GM18909 (cell line): ENCODE data around the gene ENO2.

Experiments used
- ATAC-seq: cut with Tn5 transposase; IDR thresholded peaks from one replicate; pipeline ENCODE4 v1.9.1; 2021; ENCODE audit warnings: mild to moderate bottlenecking; ENCODE audit not compliant: unreplicated experiment, poor library complexity

Gene ENO2

GRCh38 chr12:6958609-6959057 lies 44.3 kb downstream of the ENO2 start:
- ATAC-seq = no peak

DNA sequence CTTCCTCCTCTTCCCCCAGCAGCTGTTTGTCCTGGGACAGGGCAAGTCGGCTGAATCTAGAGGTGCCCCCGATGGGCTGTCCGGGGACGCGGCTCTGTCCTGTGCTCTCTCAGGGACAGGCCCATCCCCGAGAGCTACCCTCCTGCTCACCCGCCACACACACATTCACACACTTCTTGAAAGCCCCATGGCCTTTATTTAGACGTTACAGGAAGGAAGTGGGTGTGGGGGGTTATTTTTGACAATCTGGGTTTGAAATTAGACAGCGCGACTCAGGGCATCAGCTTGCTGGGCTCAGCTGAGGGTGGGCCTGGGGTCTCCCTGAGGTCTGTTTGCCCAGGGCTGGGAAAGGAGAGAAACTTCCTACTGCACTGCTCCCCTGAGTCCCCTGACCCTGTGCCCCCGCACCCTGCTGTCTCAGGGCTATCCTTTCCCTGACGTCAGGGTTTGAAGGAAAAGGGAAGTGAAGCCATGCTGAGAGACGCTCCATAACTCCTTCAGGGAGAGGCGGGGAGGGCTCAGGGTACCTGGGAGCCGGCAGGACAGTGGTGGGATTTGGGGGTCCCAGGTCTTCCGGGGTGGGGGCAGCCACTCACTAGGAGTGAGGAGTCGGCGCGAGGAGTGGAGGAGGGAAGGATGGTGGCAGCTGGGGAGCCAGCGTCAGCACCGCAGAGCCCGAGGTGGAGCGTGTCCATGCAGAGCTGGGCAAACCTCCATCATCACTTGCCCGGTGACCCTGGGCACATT lies 44.9 kb downstream of the ENO2 start:
- ATAC-seq = peak; percentile 58

DNA sequence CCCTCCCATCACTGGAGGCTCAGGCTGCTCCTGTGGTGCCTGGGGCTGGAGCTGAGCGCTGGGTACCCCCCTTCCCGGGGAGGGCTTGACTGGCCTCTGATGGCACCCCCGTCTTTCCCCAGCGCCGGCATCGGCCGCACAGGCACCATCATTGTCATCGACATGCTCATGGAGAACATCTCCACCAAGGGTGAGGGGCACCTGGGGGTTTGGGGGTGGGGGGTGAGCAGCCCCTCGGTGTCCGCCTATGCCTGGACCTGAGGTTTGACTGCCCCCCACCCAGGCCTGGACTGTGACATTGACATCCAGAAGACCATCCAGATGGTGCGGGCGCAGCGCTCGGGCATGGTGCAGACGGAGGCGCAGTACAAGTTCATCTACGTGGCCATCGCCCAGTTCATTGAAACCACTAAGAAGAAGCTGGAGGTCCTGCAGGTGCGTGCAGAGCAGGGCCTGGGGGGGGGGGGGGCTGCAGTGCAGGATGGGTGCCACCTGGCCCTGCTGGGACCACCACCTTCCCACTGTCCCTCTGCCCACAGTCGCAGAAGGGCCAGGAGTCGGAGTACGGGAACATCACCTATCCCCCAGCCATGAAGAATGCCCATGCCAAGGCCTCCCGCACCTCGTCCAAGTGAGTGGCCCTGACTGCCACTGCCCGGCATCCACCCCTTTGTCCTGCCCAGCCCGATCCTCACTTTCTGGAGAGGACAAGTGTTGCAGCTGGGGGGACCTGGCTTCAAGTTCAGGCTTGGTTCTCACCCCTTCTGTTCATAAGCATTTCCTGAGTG lies 45.6 kb downstream of the ENO2 start:
- no peak for ATAC-seq

- ATAC-seq = no peak
Measured at GRCh38 chr12:6960593-6961277, 46.4 kb downstream of the ENO2 start.

GRCh38 chr12:6961278-6961694 lies 46.9 kb downstream of the ENO2 start:
- ATAC-seq = no peak

DNA sequence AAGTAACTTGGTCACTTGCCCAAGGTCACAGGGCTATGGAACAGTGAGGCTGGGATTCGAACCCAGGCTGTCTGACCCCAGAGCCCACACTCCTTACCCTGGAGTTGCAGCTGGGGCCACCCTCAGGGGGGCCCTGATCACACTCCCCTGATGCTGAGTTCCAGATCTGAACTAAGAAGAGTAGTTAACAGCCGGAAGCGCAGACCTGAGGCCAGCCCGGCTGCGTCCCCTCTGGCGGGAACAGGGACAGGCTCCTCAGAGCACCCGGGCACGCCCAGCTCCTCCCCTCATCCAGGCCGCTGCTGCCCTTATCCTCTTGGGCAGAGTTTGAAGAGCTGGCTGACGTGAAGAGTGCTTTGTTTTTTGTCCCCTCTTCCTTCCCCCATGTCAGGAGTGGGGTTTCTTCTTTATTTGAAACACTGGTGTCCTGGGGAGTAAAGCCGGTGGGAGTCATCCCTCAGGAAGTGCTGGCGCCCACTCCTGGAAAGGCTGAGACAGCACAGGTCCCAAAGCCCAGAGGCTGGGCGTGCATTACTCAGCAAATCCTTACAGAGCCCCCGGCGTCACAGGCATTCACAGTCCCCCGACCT lies 47.4 kb downstream of the ENO2 start:
- ATAC-seq = no peak

- ATAC-seq = no peak
Measured at GRCh38 chr12:6962285-6963015, 48.1 kb downstream of the ENO2 start.

DNA sequence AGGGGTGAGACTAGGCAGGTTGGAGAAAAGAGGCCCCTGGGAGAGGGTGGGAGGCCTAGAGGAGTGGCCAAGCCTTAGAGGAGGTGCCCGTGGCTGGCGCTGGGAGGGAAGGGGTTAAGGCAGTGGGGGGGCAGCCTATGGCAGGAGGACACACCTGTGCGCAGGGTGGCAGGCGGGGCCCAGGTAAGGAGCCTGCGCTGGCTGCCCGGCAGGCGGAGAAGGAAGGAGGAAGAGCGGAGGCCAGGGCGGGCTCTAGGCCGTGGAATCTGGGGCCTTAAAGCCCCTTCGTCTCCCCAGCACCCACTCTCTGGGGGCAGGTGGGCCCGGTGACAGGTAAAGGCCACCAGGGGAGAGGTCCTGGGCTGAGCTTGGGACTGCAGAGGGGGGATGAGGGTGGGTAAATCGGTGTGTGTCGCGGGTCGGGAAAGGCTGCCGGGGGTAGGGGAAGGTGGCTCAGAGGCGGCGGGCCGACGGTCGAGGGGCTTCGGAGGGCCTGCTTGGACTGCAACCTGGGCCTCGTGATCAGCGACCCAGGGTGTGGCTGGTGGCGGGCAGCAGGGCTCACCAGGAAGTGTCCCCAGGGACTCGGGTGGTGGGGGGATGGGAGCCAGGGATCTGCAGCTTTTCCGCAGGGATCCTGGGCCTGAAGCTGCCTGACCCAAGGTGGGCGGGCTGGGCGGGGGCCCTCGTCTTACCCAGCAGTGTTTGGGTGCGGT lies 48.8 kb downstream of the ENO2 start:
- ATAC-seq = no peak

- no peak for ATAC-seq
Measured at GRCh38 chr12:6963791-6964413, 49.5 kb downstream of the ENO2 start.

DNA sequence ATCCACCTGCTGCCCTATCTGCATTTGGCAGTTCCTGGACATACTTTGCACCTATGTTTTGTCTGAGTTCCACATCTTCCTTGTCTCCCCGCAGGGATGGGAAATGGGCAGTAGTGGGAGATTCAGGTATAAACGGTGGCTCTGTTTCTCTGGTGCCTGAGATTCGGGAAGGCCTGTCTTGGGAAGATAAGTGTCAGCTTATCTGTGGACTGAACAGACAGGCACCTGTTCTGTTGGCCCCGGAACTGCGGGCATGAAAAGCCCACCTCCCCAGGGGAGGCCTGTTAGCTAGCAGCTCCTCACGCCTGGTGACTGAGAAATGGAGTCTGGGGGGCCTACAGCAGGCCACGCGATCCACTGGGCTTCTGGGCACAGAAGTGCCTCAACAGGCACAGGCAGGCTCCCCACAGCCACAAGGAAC lies 50.2 kb downstream of the ENO2 start:
- no peak for ATAC-seq

- peak; percentile 50 for ATAC-seq
Measured at GRCh38 chr12:6965026-6965661, 50.8 kb downstream of the ENO2 start.

DNA sequence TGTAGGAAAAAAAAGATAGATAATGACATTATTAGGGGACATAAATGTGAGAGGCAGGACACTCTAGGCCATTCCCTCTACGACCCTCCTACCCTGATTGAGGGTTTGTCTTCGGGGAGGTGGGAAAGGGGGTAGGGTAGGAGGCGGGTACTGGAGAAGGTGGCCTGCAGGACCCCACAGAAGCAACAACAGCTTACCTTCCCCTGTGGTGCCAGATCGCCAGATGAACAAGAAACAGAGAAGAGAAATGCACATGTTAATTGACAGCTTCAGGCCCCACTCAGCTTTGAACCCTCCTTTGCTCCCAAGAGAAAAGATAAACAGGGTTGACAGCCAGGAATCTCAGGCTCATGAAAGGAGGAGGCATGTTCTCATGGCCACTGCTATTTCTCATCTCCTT lies 51.3 kb downstream of the ENO2 start:
- ATAC-seq = no peak

DNA sequence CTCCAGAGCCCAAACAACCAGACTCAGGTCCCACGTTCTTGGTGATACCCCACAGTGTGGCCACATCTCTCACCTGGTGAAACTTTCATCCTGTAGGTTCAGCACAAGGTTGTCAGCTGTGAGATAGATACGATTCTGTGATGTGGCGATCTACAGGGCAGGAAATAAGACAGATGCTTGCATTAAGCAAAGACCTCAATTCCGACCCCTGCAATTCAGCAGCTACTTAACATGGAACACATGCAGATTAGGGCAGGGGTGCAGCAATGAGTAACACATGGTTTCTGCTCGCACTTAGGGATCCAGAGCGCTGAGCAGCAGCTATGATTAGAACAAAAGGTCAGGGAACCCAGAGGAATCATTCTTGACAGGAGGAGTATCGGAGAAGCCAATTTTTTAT lies 52.0 kb downstream of the ENO2 start:
- ATAC-seq = no peak

DNA sequence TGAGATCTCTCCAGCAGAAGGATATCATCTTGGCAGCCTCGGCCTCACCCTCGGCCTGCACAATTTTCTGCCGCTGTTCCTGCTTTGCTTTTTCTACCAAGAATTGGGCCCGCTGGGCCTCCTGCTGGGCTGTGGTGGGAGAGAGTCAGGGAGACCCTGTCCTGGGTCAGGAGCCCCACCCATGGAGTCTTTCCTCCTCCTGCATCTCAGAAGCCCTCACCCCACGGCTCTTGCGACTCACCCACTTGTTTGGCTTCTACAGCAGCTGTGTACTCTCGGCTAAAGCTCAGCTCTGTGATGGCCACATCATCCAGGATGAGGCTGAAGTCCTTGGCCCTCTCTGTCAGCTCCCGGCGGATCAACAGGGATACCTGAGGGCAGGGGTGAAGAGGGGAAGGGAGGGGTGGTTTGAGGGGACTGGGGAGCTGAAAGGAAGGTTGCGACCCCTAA lies 53.3 kb downstream of the ENO2 start:
- ATAC-seq = no peak

DNA sequence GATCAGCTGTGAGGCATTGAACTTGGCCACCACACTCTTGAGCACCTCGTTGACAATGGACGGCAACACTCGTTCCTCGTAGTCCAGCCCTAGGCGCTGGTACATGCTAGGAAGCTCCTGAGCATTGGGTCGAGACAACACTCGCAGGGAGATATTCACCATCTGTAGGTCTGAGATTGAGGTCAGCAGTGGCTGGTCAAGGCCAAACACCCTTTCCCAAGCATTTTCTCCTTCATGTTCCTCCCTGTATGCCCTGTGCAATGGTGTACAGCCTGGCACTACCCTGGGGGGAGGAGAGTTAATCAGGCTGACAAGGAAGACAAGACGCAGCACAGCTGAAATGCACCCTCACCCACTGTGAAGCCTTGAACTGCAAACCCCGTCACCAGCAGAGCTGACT lies 54.0 kb downstream of the ENO2 start:
- no peak for ATAC-seq

DNA sequence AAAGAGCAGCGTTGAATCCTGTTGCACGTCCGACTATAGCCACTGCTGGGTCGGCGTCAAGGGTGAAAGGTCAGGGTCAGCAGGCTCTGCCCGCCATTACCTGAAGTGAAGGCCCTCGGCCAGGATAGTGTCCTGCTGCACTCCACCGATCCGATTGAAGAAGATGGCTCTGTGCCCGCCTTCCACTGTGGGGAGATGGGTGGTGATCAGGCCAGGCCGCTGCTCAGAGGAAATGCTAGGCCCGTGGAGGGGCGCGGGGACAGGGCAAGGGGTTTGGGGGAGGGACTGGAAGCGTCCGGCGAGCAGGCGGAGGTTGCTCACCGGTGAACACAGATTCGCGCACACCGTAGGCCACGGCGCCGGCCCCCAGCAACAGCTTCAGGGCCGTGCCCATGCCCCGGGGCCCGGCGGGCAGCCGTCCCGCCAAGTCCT lies 55.7 kb downstream of the ENO2 start:
- ATAC-seq = peak; percentile 35
